ENCODE measurements around the gene KRT72.

DNA sequence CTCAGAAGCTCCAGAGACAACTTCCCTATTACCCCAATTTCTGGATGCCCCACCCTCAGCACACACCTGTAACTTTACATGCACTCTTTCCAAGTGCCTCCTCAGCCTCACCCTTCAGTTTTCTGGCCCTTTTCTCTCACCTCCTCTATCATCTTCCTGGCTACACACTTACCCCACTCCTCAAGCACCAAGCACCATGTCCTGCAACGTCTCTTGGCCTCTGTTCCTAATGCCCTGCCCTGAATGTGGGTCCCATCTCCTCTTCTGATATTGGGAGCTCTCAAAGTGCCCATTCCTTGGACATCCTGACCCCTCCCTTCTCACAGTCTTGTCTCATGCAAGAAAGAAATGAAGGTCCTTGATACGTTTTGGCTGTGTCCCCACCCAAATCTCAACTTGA lies 1.2 kb downstream of the KRT72 start:
- TF ChIP-seq TAF1 (IDR thresholded peaks at IDR 0.05; ENCODE audit: low read depth, low read length), result no peak
- no peak for TF ChIP-seq POLR2A (IDR thresholded peaks at IDR 0.05; ENCODE audit: low read depth, low read length)

All from GM12891 (cell line).